ENCODE measurements around the gene SYTL2.
"Not testable (repeated sequence)": the region's sequence is repeated elsewhere in the genome, so short reads cannot be mapped to it uniquely, and the experiment has no call there.

The SYTL2 gene

GRCh38 chr11:85663080-85663752 is 147.7 kb downstream of the SYTL2 start:
- Histone ChIP-seq H3K27ac (ENCODE audit: low read depth in 2 of 2, low read length in 2 of 2) (peak overlapping the region; percentile 97 to 98), H3K27me3 (ENCODE audit: control insufficient read depth in 2 of 2, insufficient read depth in 2 of 2, low read length in 2 of 2) (no peaks in the 10 kb centered on the region), H3K4me3 (ENCODE audit: low read length in 2 of 2) (peak overlapping the region; percentile 96 to 100), H3K36me3 (ENCODE audit: control insufficient read depth in 2 of 2, insufficient read depth in 2 of 2, low read length in 2 of 2) (peaks cover 9 to 17% of the 10 kb centered on the region in 2 donors), H3K9ac (ENCODE audit: low read depth in 1 of 2, low read length in 2 of 2) (peak overlapping the region; percentile 88 to 98), H3K4me1 (ENCODE audit: control insufficient read depth in 2 of 2, insufficient read depth in 2 of 2, low read length in 2 of 2) (peaks cover 14 to 27% of the 10 kb centered on the region in 2 donors), H3K9me3 (ENCODE audit: control insufficient read depth in 2 of 2, low read length in 2 of 2) (no peaks in the 10 kb centered on the region)

GRCh38 chr11:85661972-85662664 is 148.8 kb downstream of the SYTL2 start:
- H3K4me3 ChIP-seq (ENCODE audit: low read length in 2 of 2): peak overlapping the region in 1 of 2 donors; percentile 96
- peaks cover 12 to 25% of the 10 kb centered on the region in 2 donors for H3K36me3 ChIP-seq (ENCODE audit: control insufficient read depth in 2 of 2, insufficient read depth in 2 of 2, low read length in 2 of 2)
- peak overlapping the region in 1 of 2 donors; percentile 34 for H3K9ac ChIP-seq (ENCODE audit: low read depth in 1 of 2, low read length in 2 of 2)
- H3K4me1 ChIP-seq (ENCODE audit: control insufficient read depth in 2 of 2, insufficient read depth in 2 of 2, low read length in 2 of 2): peaks cover 14 to 27% of the 10 kb centered on the region in 2 donors
- H3K27ac ChIP-seq (ENCODE audit: low read depth in 2 of 2, low read length in 2 of 2): no peak overlapping the region
- no peaks in the 10 kb centered on the region for H3K9me3 ChIP-seq (ENCODE audit: control insufficient read depth in 2 of 2, low read length in 2 of 2)
- no peaks in the 10 kb centered on the region for H3K27me3 ChIP-seq (ENCODE audit: control insufficient read depth in 2 of 2, insufficient read depth in 2 of 2, low read length in 2 of 2)

GRCh38 chr11:85658180-85658579 is 152.8 kb downstream of the SYTL2 start:
- Histone ChIP-seq H3K27ac (ENCODE audit: low read depth in 2 of 2, low read length in 2 of 2) (no peak overlapping the region), H3K9me3 (ENCODE audit: control insufficient read depth in 2 of 2, low read length in 2 of 2) (no peaks in the 10 kb centered on the region), H3K9ac (ENCODE audit: low read depth in 1 of 2, low read length in 2 of 2) (no peak overlapping the region), H3K36me3 (ENCODE audit: control insufficient read depth in 2 of 2, insufficient read depth in 2 of 2, low read length in 2 of 2) (peaks cover 23 to 46% of the 10 kb centered on the region in 2 donors), H3K27me3 (ENCODE audit: control insufficient read depth in 2 of 2, insufficient read depth in 2 of 2, low read length in 2 of 2) (no peaks in the 10 kb centered on the region), H3K4me3 (ENCODE audit: low read length in 2 of 2) (no peak overlapping the region), H3K4me1 (ENCODE audit: control insufficient read depth in 2 of 2, insufficient read depth in 2 of 2, low read length in 2 of 2) (peaks cover 10 to 16% of the 10 kb centered on the region in 2 donors)

GRCh38 chr11:85656777-85657176 is 154.2 kb downstream of the SYTL2 start:
- Histone ChIP-seq H3K4me1 (ENCODE audit: control insufficient read depth in 2 of 2, insufficient read depth in 2 of 2, low read length in 2 of 2) (peaks cover 4 to 5% of the 10 kb centered on the region in 2 donors), H3K9me3 (ENCODE audit: control insufficient read depth in 2 of 2, low read length in 2 of 2) (no peaks in the 10 kb centered on the region), H3K4me3 (ENCODE audit: low read length in 2 of 2) (no peak overlapping the region), H3K9ac (ENCODE audit: low read depth in 1 of 2, low read length in 2 of 2) (no peak overlapping the region), H3K27ac (ENCODE audit: low read depth in 2 of 2, low read length in 2 of 2) (no peak overlapping the region), H3K27me3 (ENCODE audit: control insufficient read depth in 2 of 2, insufficient read depth in 2 of 2, low read length in 2 of 2) (no peaks in the 10 kb centered on the region), H3K36me3 (ENCODE audit: control insufficient read depth in 2 of 2, insufficient read depth in 2 of 2, low read length in 2 of 2) (peaks cover 23 to 46% of the 10 kb centered on the region in 2 donors)

- not testable (repeated sequence) for H3K9ac ChIP-seq (ENCODE audit: low read depth in 1 of 2, low read length in 2 of 2); H3K4me1 ChIP-seq (ENCODE audit: control insufficient read depth in 2 of 2, insufficient read depth in 2 of 2, low read length in 2 of 2); H3K4me3 ChIP-seq (ENCODE audit: low read length in 2 of 2); H3K27ac ChIP-seq (ENCODE audit: low read depth in 2 of 2, low read length in 2 of 2); H3K27me3 ChIP-seq (ENCODE audit: control insufficient read depth in 2 of 2, insufficient read depth in 2 of 2, low read length in 2 of 2); H3K9me3 ChIP-seq (ENCODE audit: control insufficient read depth in 2 of 2, low read length in 2 of 2)
- H3K36me3 ChIP-seq (ENCODE audit: control insufficient read depth in 2 of 2, insufficient read depth in 2 of 2, low read length in 2 of 2): peaks cover 14 to 36% of the 10 kb centered on the region in 2 donors
Measured at GRCh38 chr11:85654343-85654742, 156.6 kb downstream of the SYTL2 start.

GRCh38 chr11:85652786-85653447 is 158.0 kb downstream of the SYTL2 start:
- Histone ChIP-seq H3K9ac (ENCODE audit: low read depth in 1 of 2, low read length in 2 of 2) (no peak overlapping the region), H3K9me3 (ENCODE audit: control insufficient read depth in 2 of 2, low read length in 2 of 2) (no peaks in the 10 kb centered on the region), H3K27ac (ENCODE audit: low read depth in 2 of 2, low read length in 2 of 2) (no peak overlapping the region), H3K4me1 (ENCODE audit: control insufficient read depth in 2 of 2, insufficient read depth in 2 of 2, low read length in 2 of 2) (peaks cover 3 to 8% of the 10 kb centered on the region in 2 donors), H3K4me3 (ENCODE audit: low read length in 2 of 2) (no peak overlapping the region), H3K36me3 (ENCODE audit: control insufficient read depth in 2 of 2, insufficient read depth in 2 of 2, low read length in 2 of 2) (peaks cover 14 to 26% of the 10 kb centered on the region in 2 donors), H3K27me3 (ENCODE audit: control insufficient read depth in 2 of 2, insufficient read depth in 2 of 2, low read length in 2 of 2) (no peaks in the 10 kb centered on the region)

- Histone ChIP-seq H3K4me3 (ENCODE audit: low read length in 2 of 2) (no peak overlapping the region), H3K4me1 (ENCODE audit: control insufficient read depth in 2 of 2, insufficient read depth in 2 of 2, low read length in 2 of 2) (peaks cover 5 to 15% of the 10 kb centered on the region in 2 donors), H3K27me3 (ENCODE audit: control insufficient read depth in 2 of 2, insufficient read depth in 2 of 2, low read length in 2 of 2) (no peaks in the 10 kb centered on the region), H3K9me3 (ENCODE audit: control insufficient read depth in 2 of 2, low read length in 2 of 2) (no peaks in the 10 kb centered on the region), H3K27ac (ENCODE audit: low read depth in 2 of 2, low read length in 2 of 2) (no peak overlapping the region), H3K9ac (ENCODE audit: low read depth in 1 of 2, low read length in 2 of 2) (no peak overlapping the region), H3K36me3 (ENCODE audit: control insufficient read depth in 2 of 2, insufficient read depth in 2 of 2, low read length in 2 of 2) (peaks cover 4 to 10% of the 10 kb centered on the region in 2 donors)
Measured at GRCh38 chr11:85651118-85651517, 159.8 kb downstream of the SYTL2 start.

GRCh38 chr11:85647604-85648299 is 163.2 kb downstream of the SYTL2 start, which contains the start of gene TMEM126A:
Gene TMEM126A, plus strand, starts transcription at chr11:85647967. Its CDS starts 2,289 bp downstream, at chr11:85650256.
- Histone ChIP-seq H3K9ac (ENCODE audit: low read depth in 1 of 2, low read length in 2 of 2) (peak within 1 kb of the TSS; percentile 66 to 79), H3K27me3 (ENCODE audit: control insufficient read depth in 2 of 2, insufficient read depth in 2 of 2, low read length in 2 of 2) (no peaks in the 10 kb centered on the region), H3K4me3 (ENCODE audit: low read length in 2 of 2) (peak within 1 kb of the TSS; percentile 89 to 94), H3K36me3 (ENCODE audit: control insufficient read depth in 2 of 2, insufficient read depth in 2 of 2, low read length in 2 of 2) (no peaks in the 10 kb centered on the region), H3K4me1 (ENCODE audit: control insufficient read depth in 2 of 2, insufficient read depth in 2 of 2, low read length in 2 of 2) (peaks cover 5 to 15% of the 10 kb centered on the region in 2 donors), H3K9me3 (ENCODE audit: control insufficient read depth in 2 of 2, low read length in 2 of 2) (no peaks in the 10 kb centered on the region), H3K27ac (ENCODE audit: low read depth in 2 of 2, low read length in 2 of 2) (peak within 1 kb of the TSS; percentile 72 to 82)

- peak overlapping the region; percentile 66 to 79 for H3K9ac ChIP-seq (ENCODE audit: low read depth in 1 of 2, low read length in 2 of 2)
- no peaks in the 10 kb centered on the region for H3K9me3 ChIP-seq (ENCODE audit: control insufficient read depth in 2 of 2, low read length in 2 of 2)
- peak overlapping the region; percentile 72 to 82 for H3K27ac ChIP-seq (ENCODE audit: low read depth in 2 of 2, low read length in 2 of 2)
- peaks cover 5 to 15% of the 10 kb centered on the region in 2 donors for H3K4me1 ChIP-seq (ENCODE audit: control insufficient read depth in 2 of 2, insufficient read depth in 2 of 2, low read length in 2 of 2)
- no peaks in the 10 kb centered on the region for H3K36me3 ChIP-seq (ENCODE audit: control insufficient read depth in 2 of 2, insufficient read depth in 2 of 2, low read length in 2 of 2)
- peak overlapping the region; percentile 89 to 94 for H3K4me3 ChIP-seq (ENCODE audit: low read length in 2 of 2)
- no peaks in the 10 kb centered on the region for H3K27me3 ChIP-seq (ENCODE audit: control insufficient read depth in 2 of 2, insufficient read depth in 2 of 2, low read length in 2 of 2)
Measured at GRCh38 chr11:85647078-85647477, 163.9 kb downstream of the SYTL2 start.

Data from mucosa of rectum (tissue), 2 donors.